ENCODE measurements around the gene SCAMP2. TPM values are rescaled to one million over a fixed set of nuclear protein-coding genes. Genes with fewer than 3 reads are reported as not detected.
A peak's percentile ranks its signal among the peaks of the same experiment; 100 is the strongest.

SCAMP2 gene
- total RNA-seq, 1 donor from 2014 or later, result 32.5 TPM

DNA sequence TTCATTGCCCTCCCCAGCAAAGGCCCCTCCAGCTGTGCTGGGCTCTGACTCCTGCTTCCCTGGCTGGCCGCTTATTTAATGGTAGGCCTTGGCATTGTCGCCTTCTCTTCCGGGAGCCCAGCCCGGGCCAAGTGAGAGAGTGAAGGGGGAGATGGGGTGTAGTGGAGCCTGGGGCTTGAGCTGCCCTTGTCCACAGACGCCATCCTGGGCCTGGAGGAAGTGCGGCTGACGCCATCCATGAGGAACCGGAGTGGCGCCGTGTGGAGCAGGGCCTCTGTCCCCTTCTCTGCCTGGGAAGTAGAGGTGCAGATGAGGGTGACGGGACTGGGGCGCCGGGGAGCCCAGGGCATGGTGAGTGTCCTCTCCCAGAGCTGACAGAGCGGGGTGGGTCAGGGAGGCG is 57.2 kb downstream of the SCAMP2 start:
- DNase-seq, result no peak

DNA sequence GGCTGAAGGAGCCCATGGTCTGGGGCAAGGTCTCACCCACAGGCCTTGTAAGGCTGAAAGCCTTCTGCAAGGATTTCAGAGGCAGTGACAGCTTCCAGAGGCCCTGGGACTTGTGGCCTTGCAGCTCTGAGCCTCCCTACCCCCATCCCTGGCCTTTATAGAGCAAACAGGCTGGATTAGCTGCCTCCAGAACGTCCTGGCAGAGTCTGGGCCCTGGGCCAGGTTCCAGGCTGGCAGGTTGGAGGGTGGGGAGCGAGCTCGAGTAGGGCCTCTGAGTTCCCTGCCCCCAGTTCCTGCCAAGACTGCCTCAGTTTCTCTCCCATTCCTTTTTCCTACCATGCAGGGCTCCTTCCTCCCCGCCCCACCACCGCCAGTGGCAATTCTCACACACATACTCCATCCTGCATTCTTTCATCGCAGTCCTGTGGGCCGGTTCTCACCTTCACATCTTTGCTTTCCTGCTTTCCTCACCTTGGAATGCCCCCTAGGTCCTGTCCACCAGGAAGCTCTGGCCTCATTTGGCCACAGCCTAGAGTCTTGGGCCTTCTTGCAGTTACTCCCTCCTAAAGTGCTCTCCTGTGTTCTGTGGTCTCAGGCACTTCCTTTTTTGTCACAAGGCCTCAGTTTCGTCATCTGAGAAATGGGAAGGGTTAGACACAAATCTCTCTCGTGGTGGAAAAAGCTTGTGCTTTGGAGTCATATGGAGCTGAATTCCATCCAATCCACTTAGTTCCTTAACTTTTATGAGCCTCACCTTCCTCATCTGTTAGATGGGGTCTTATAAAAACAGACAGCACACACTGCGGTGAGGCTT is 57.8 kb downstream of the SCAMP2 start:
- no peak for DNase-seq

DNA sequence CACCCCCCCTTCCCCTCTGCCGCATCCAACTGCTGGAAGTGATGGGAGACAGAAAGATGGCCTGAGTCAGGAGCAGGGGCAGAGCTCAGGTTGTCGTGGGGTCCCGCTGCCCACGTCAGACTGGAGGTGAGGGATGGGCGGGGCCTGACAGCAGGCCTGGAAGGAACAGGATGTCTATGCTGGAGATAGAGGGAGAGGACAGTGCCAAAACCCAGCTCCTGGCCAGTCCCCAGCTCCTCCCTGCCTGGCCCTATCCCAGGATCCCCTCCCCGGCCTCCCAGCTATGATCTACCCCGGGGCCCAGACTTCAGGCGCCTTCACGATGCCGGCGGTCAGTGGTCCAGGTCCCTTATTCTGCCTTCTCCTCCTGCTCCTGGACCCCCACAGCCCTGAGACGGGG is 60.6 kb downstream of the SCAMP2 start, which contains the start of gene LMAN1L:
LMAN1L (plus strand) TSS at position 303 of the 400 bp plus-strand sequence; CDS start at position 323, 20 bp downstream.
- no peak for DNase-seq

GRCh38 chr15:74809956-74810355 is 63.2 kb downstream of the SCAMP2 start:
- no peak for DNase-seq

- DNase-seq, result no peak
These were observed 63.9 kb downstream of the SCAMP2 start for GRCh38 chr15:74809242-74809641.

- DNase-seq, result no peak
These were observed 64.3 kb downstream of the SCAMP2 start for GRCh38 chr15:74808840-74809229.

GRCh38 chr15:74808078-74808839 is 64.9 kb downstream of the SCAMP2 start:
- no peak for DNase-seq

DNA sequence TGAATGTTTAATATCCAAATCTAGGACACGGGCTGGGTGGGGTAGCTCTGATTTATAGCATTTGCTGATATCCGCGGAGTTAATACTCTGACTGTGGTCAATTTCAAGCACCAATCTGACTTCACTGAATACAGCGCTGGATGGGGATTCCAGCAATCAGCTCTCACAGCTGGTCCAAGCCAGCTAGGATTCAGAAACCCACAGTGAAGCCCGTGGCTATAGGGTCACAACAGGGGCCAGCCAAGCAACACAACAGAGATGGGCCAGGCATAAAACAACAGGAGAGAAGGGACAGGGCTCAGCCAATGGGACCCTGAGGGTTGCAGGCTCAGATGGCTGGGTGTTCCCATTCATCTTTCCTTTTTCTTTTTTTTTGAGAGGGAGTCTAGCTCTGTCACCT is 65.9 kb downstream of the SCAMP2 start:
- DNase-seq, result no peak

- DNase-seq, result no peak
These were observed 68.2 kb downstream of the SCAMP2 start for GRCh38 chr15:74804935-74805334.

- DNase-seq, result no peak
These were observed 70.2 kb downstream of the SCAMP2 start for GRCh38 chr15:74802862-74803447.

- DNase-seq, result no peak
These were observed 70.9 kb downstream of the SCAMP2 start for GRCh38 chr15:74802290-74802689.

- no peak for DNase-seq
These were observed 71.7 kb downstream of the SCAMP2 start for GRCh38 chr15:74801311-74801997.

- DNase-seq, result no peak
These were observed 72.5 kb downstream of the SCAMP2 start for GRCh38 chr15:74800559-74801094.

GRCh38 chr15:74799856-74800558 is 73.2 kb downstream of the SCAMP2 start:
- peak; percentile 79 for DNase-seq

- DNase-seq, result no peak
These were observed 73.8 kb downstream of the SCAMP2 start for GRCh38 chr15:74799255-74799855.

- DNase-seq, result no peak
These were observed 74.5 kb downstream of the SCAMP2 start for GRCh38 chr15:74798388-74799254.

- no peak for DNase-seq
These were observed 77.1 kb downstream of the SCAMP2 start for GRCh38 chr15:74795966-74796625.

GRCh38 chr15:74794970-74795349 is 78.2 kb downstream of the SCAMP2 start:
- DNase-seq, result no peak

DNA sequence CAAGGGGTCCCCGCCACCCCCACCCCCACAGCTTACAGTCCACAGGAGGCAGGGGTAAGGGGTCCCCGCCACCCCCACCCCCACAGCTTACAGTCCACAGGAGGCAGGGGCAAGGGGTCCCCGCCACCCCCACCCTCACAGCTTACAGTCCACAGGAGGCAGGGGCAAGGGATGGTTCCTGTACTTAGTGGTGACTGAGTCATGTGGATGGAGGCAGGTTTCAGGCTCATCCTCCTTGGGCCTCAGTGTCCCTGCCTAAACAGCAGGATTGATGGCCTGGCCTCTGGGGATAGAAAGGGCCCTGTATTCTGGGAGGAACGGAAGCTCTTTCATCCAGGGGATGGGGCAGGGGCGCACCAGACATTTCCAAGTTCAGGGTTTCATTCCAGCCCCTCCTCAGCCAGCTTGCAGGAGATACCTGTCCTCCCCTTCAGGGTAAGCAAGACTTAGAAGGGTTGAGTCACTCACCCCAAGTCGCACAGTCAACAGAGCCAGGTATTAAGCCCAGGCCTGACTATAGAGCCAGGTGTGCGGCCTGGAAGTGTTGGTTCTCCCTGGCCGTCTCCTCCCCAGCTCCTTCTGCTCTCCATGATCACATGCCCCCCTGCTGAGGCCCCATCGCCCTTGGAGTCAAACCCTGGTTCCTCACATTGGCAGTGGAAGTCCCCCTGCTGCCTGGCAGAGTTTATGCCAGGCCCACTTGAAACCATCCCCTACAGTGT is 78.8 kb downstream of the SCAMP2 start:
- DNase-seq, result no peak

All from dermis blood vessel endothelial cell (primary cell).